Fibroblast of upper back skin (primary cell): Measurements from ENCODE around the gene MTPN.
A peak's percentile ranks its signal among the peaks of the same experiment; 100 is the strongest.

Source experiments
- DNase-seq: peaks from one replicate; pipeline ENCODE4 v3.0.0-alpha.2; 2013

The MTPN gene

GRCh38 chr7:135981958-135982646 lies 4.9 kb upstream of the MTPN start:
- no peak for DNase-seq

- peak; percentile 90 for DNase-seq
Measured at GRCh38 chr7:135980665-135981180, 3.6 kb upstream of the MTPN start.

GRCh38 chr7:135980012-135980551 lies 2.9 kb upstream of the MTPN start:
- peak; percentile 54 for DNase-seq

GRCh38 chr7:135979471-135980011 lies 2.4 kb upstream of the MTPN start:
- DNase-seq, result no peak

GRCh38 chr7:135978624-135979023 lies 1.5 kb upstream of the MTPN start:
- no peak for DNase-seq

GRCh38 chr7:135977742-135978066 lies 545 bp upstream of the MTPN start:
- no peak for DNase-seq

- peak; percentile 1 for DNase-seq
Measured at GRCh38 chr7:135976312-135977006, 700 bp downstream of the MTPN start.

GRCh38 chr7:135975166-135975565 lies 2.0 kb downstream of the MTPN start:
- DNase-seq, result no peak

- no peak for DNase-seq
Measured at GRCh38 chr7:135974667-135975066, 2.5 kb downstream of the MTPN start.

- no peak for DNase-seq
Measured at GRCh38 chr7:135971366-135971725, 5.8 kb downstream of the MTPN start.

GRCh38 chr7:135970682-135971365 lies 6.3 kb downstream of the MTPN start:
- no peak for DNase-seq

GRCh38 chr7:135970045-135970444 lies 7.1 kb downstream of the MTPN start:
- DNase-seq, result no peak

- peak; percentile 4 for DNase-seq
Measured at GRCh38 chr7:135966341-135967043, 10.7 kb downstream of the MTPN start.

GRCh38 chr7:135965602-135966001 lies 11.6 kb downstream of the MTPN start:
- no peak for DNase-seq

GRCh38 chr7:135964791-135965190 lies 12.4 kb downstream of the MTPN start:
- no peak for DNase-seq

GRCh38 chr7:135964274-135964673 lies 12.9 kb downstream of the MTPN start:
- DNase-seq, result peak; percentile 23

GRCh38 chr7:135962802-135963201 lies 14.4 kb downstream of the MTPN start:
- no peak for DNase-seq

GRCh38 chr7:135960709-135961451 lies 16.3 kb downstream of the MTPN start:
- no peak for DNase-seq

- no peak for DNase-seq
Measured at GRCh38 chr7:135959646-135960363, 17.4 kb downstream of the MTPN start.

GRCh38 chr7:135958173-135958572 lies 19.0 kb downstream of the MTPN start:
- no peak for DNase-seq

- no peak for DNase-seq
Measured at GRCh38 chr7:135957627-135958026, 19.5 kb downstream of the MTPN start.
